ENCODE data around the gene RDH12.

Gene RDH12

DNA sequence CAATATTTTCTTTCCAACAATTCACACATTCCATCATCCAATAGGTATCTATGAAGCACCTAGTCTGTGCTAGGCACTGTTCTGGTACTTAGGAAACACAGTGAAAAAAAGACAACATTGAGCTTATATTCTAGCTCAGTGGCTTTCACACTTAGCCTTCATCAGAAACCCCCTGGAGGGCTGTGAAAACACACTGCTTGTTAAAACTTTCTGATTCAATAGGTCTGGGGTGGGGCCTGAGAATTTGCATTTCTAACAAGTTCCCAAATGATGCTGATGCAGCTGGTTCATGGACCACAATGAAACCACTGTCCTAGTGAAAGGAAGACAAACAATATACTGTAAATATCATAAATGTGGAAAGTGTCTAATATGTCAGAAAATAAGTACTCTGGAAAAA, 33.1 kb upstream of the RDH12 start:
- ChIA-PET POLR2A (interaction anchor here (0.7 kb wide), 1 partner anchor 14 kb away, joined by 3 read pairs; no protein-coding TSS in a partner anchor), CTCF (interaction anchor here (1.0 to 13.7 kb wide), 11 partner anchors 9 to 242 kb away, joined by 3 to 203 read pairs (median 10); partner anchors contain the start of genes ARG2, PIGH and RDH12)
- TF ChIP-seq CTCF (IDR thresholded peaks at IDR 0.05; ENCODE audit: control extremely low read depth, extremely low read depth, low read depth, missing control alignments), result no peak
- DNase-seq (ENCODE audit: extremely low spot score), result no peak

DNA sequence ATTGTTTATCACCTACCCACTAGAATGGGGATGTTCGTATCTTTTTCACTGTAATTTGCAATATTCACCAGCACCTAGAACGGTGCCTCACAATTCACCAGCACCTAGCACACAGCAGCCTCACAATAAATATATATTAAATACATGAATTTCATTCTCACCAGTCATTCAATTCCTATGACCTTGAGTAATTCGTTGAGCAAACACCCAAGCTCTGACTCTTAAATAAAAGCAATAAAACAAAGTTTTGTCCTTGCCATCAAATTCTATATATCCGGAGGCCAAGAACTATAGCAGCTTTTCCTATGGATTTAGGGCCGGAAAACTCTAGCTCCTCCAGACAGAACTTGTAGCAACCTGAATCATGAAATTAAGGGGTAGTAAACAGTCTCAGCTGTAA, 28.2 kb upstream of the RDH12 start:
- CTCF ChIA-PET, result interaction anchor here (0.6 to 13.7 kb wide), 14 partner anchors 9 to 246 kb away, joined by 3 to 203 read pairs (median 4); partner anchors contain the start of genes PIGH and RDH12
- POLR2A ChIA-PET, result interaction anchor here (1.4 kb wide), 1 partner anchor 73 kb away, joined by 4 read pairs; the partner anchor contains the start of gene PIGH
- TF ChIP-seq CTCF (IDR thresholded peaks at IDR 0.05; ENCODE audit: control extremely low read depth, extremely low read depth, low read depth, missing control alignments), result no peak
- DNase-seq (ENCODE audit: extremely low spot score), result no peak

GRCh38 chr14:67674139-67674479, 27.6 kb upstream of the RDH12 start:
- POLR2A ChIA-PET, result no interaction called here
- no peak for TF ChIP-seq CTCF (IDR thresholded peaks at IDR 0.05; ENCODE audit: control extremely low read depth, extremely low read depth, low read depth, missing control alignments)
- peak; percentile 64 for DNase-seq (ENCODE audit: extremely low spot score)
- CTCF ChIA-PET, result interaction anchor here (0.6 to 13.7 kb wide), 14 partner anchors 10 to 246 kb away, joined by 3 to 203 read pairs (median 4); partner anchors contain the start of genes PIGH and RDH12

GRCh38 chr14:67674480-67675218, 27.0 kb upstream of the RDH12 start, which contains the start of gene VTI1B:
Gene VTI1B (minus strand): TSS chr14:67674632. CDS start chr14:67674489, 143 bp downstream.
- DNase-seq (ENCODE audit: extremely low spot score), result peak; percentile 90
- ChIA-PET POLR2A (no interaction called here), CTCF (interaction anchor here (1.1 to 13.7 kb wide), 10 partner anchors 8 to 247 kb away, joined by 3 to 203 read pairs (median 4); partner anchors contain the start of genes PIGH and RDH12)
- TF ChIP-seq CTCF (IDR thresholded peaks at IDR 0.05; ENCODE audit: control extremely low read depth, extremely low read depth, low read depth, missing control alignments), result peak; percentile 28

GRCh38 chr14:67675219-67675582, 26.5 kb upstream of the RDH12 start:
- DNase-seq (ENCODE audit: extremely low spot score), result no peak
- CTCF ChIA-PET, result interaction anchor here (1.1 to 13.7 kb wide), 6 partner anchors 9 to 248 kb away, joined by 3 to 110 read pairs (median 4); partner anchors contain the start of gene RDH12
- POLR2A ChIA-PET, result no interaction called here
- no peak for TF ChIP-seq CTCF (IDR thresholded peaks at IDR 0.05; ENCODE audit: control extremely low read depth, extremely low read depth, low read depth, missing control alignments)

GRCh38 chr14:67679006-67679405, 22.7 kb upstream of the RDH12 start:
- POLR2A ChIA-PET, result no interaction called here
- no peak for TF ChIP-seq CTCF (IDR thresholded peaks at IDR 0.05; ENCODE audit: control extremely low read depth, extremely low read depth, low read depth, missing control alignments)
- CTCF ChIA-PET, result interaction anchor here (2.2 to 3.1 kb wide), 2 partner anchors 25 to 60 kb away, joined by 7 to 10 read pairs; partner anchors contain the start of gene ARG2
- DNase-seq (ENCODE audit: extremely low spot score), result no peak

All from GM10248 (cell line).